Kidney (tissue), 14 donors: ENCODE measurements around the gene SLC25A39. TPM values are rescaled to one million over a fixed set of nuclear protein-coding genes. Genes with fewer than 3 reads are reported as not detected.

Experiments used
- DNase-seq, 5 donors: peaks; one replicate each; pipeline ENCODE4 v3.0.0-alpha.2; 2013 to 2020
- FAIRE-seq: peaks from 2 replicates; lab custom pipeline; 2012; peaks lifted over from hg19 to GRCh38; lab: Jason Lieb, UNC
- H3K27ac ChIP-seq, 2 donors: one replicate each; pipeline ENCODE4 v1.7.0; 2013; ENCODE audit warnings: low read depth in 2 of 2, low read length in 2 of 2, inconsistent platforms in 1 of 2
- H3K27me3 ChIP-seq: one replicate; pipeline ENCODE4 v1.7.1; 2013; ENCODE audit warnings: low read length, inconsistent platforms; ENCODE audit not compliant: control insufficient read depth, insufficient read depth
- H3K36me3 ChIP-seq, 3 donors: one replicate each; pipeline versions ENCODE4 v1.7.0 to v1.7.1; 2013; ENCODE audit warnings: low read length in 3 of 3, control low read depth in 1 of 3, inconsistent platforms in 1 of 3; ENCODE audit not compliant: insufficient read depth in 3 of 3, control insufficient read depth in 2 of 3
- H3K4me1 ChIP-seq, 3 donors: one replicate each; pipeline versions ENCODE4 v1.7.0 to v1.7.1; 2013; ENCODE audit warnings: low read length in 3 of 3, inconsistent platforms in 1 of 3, low read depth in 1 of 3; ENCODE audit not compliant: control insufficient read depth in 2 of 3, insufficient read depth in 2 of 3
- H3K4me3 ChIP-seq, 3 donors: one replicate each; pipeline versions ENCODE4 v1.7.0 to v1.8.1; 2013; ENCODE audit warnings: low read length in 3 of 3, control low read depth in 1 of 3, inconsistent platforms in 1 of 3
- H3K9ac ChIP-seq, 3 donors: one replicate each; pipeline versions ENCODE4 v1.7.0 to v1.7.1; 2013; ENCODE audit warnings: low read length in 3 of 3, control low read depth in 1 of 3, inconsistent platforms in 1 of 3
- H3K9me3 ChIP-seq, 3 donors: one replicate each; pipeline versions ENCODE4 v1.7.0 to v1.7.1; 2013; ENCODE audit warnings: low read length in 3 of 3, control low read depth in 1 of 3, inconsistent platforms in 1 of 3; ENCODE audit not compliant: control insufficient read depth in 2 of 3, insufficient read depth in 1 of 3
- CTCF ChIP-seq: IDR thresholded peaks from 3 replicates; pipeline ENCODE4 v1.5.1; 2012; ENCODE audit warnings: mild to moderate bottlenecking, moderate library complexity, borderline replicate concordance; ENCODE audit not compliant: insufficient read depth; ENCODE audit errors: extremely low read depth
- intact Hi-C: fragments of 100-400 bp; cut with DNase I; formaldehyde crosslinking; loops from one replicate; pipeline ENCODE4 v1.11.1; 2022
- polyA plus RNA-seq: library from polyadenylated mRNA; stranded (reverse); fragments of 350-450 nt; fragmentation: Illumina TruSeq; extraction: RNeasy Lipid Tissue Mini Kit (QIAGEN cat#74804); gene quantifications from one replicate; pipeline ENCODE4 v1.2.3, GENCODE V29; 2014; ENCODE audit warnings: low read depth, low replicate concordance; ENCODE audit not compliant: insufficient read depth
- total RNA-seq: library from RNA; stranded (reverse); fragmentation: NEBNext Ultra II Directional; extraction: Animal tissue kit (Norgen Biotek cat#: 25700); gene quantifications from one replicate; pipeline ENCODE4 v1.2.1, GENCODE V29; 2021
- donor health status: control.
- donor health status: control.
- donor health status: control.
- donor health status: control.
- donor health status: control.
- donor health status: DM: yes; HTN: yes; CAD: no.
- donor health status: Normal renal cell carcinoma (clear cell type).

Gene SLC25A39
- total and polyA plus RNA-seq, 2 donors from 2014 or later = 107 to 389 TPM

- H3K27me3 ChIP-seq = no peaks in the 10 kb centered on the region
- H3K9ac ChIP-seq = no peak overlapping the region
- no peaks in the 10 kb centered on the region for H3K9me3 ChIP-seq
- no peak for TF ChIP-seq CTCF
- H3K27ac ChIP-seq = no peak overlapping the region
- DNase-seq = no peak
- intact Hi-C loops = no loop called here
- no peak overlapping the region for H3K4me3 ChIP-seq
- no peak for FAIRE-seq
- peaks cover 0 to 3% (median 0%) of the 10 kb centered on the region in 3 donors for H3K4me1 ChIP-seq
- H3K36me3 ChIP-seq = no peaks in the 10 kb centered on the region
Observed at GRCh38 chr17:44272321-44272951, 52.2 kb downstream of the SLC25A39 start.

Other genes with a start within 250 kb of the SLC25A39 start
- gene HDAC5, start 201.2 kb downstream of the SLC25A39 start, total RNA-seq = 35.6 TPM
- gene HDAC5, start 201.2 kb downstream of the SLC25A39 start, polyA plus RNA-seq = 25.3 TPM
- gene HROB, start 182.9 kb downstream of the SLC25A39 start, total RNA-seq = 0.88 TPM
- gene HROB, start 182.9 kb downstream of the SLC25A39 start, polyA plus RNA-seq = 0.17 TPM
- gene ASB16, start 154.1 kb downstream of the SLC25A39 start, total RNA-seq = 0.25 TPM
- 0.90 TPM for gene ASB16, start 154.1 kb downstream of the SLC25A39 start, polyA plus RNA-seq
- gene TMUB2, start 137.9 kb downstream of the SLC25A39 start, total RNA-seq = 37.7 TPM
- 39.2 TPM for gene TMUB2, start 137.9 kb downstream of the SLC25A39 start, polyA plus RNA-seq
- gene ATXN7L3, start 124.9 kb downstream of the SLC25A39 start, total RNA-seq = 64.8 TPM
- 20.0 TPM for gene ATXN7L3, start 124.9 kb downstream of the SLC25A39 start, polyA plus RNA-seq
- 98.8 TPM for gene UBTF, start 105.1 kb downstream of the SLC25A39 start, total RNA-seq
- gene UBTF, start 105.1 kb downstream of the SLC25A39 start, polyA plus RNA-seq = 46.1 TPM
- 2.1 TPM for gene SLC4A1, start 56.7 kb downstream of the SLC25A39 start, total RNA-seq
- gene SLC4A1, start 56.7 kb downstream of the SLC25A39 start, polyA plus RNA-seq = 201 TPM
- gene RUNDC3A, start 16.2 kb downstream of the SLC25A39 start, total RNA-seq = 2.2 TPM
- gene RUNDC3A, start 16.2 kb downstream of the SLC25A39 start, polyA plus RNA-seq = 6.4 TPM
- gene GRN, start 20.5 kb upstream of the SLC25A39 start, total RNA-seq = 353 TPM
- gene GRN, start 20.5 kb upstream of the SLC25A39 start, polyA plus RNA-seq = 235 TPM
- gene FAM171A2, start 39.0 kb upstream of the SLC25A39 start, total RNA-seq = 0.94 TPM
- 1.6 TPM for gene FAM171A2, start 39.0 kb upstream of the SLC25A39 start, polyA plus RNA-seq
- 1.7 TPM for gene ITGA2B, start 64.8 kb upstream of the SLC25A39 start, total RNA-seq
- 0.67 TPM for gene ITGA2B, start 64.8 kb upstream of the SLC25A39 start, polyA plus RNA-seq
- 47.0 TPM for gene GPATCH8, start 178.6 kb upstream of the SLC25A39 start, total RNA-seq
- gene GPATCH8, start 178.6 kb upstream of the SLC25A39 start, polyA plus RNA-seq = 3.5 TPM
- 4.7 TPM for gene FZD2, start 232.7 kb upstream of the SLC25A39 start, total RNA-seq
- 5.5 TPM for gene FZD2, start 232.7 kb upstream of the SLC25A39 start, polyA plus RNA-seq